HG03280 (cell line): ENCODE measurements around the gene RNFT2.
A peak's percentile ranks its signal among the peaks of the same experiment; 100 is the strongest.

Source experiments
- ATAC-seq: cut with Tn5 transposase; IDR thresholded peaks from one replicate; pipeline ENCODE4 v1.9.1; 2021; ENCODE audit warnings: mild to moderate bottlenecking, moderate library complexity; ENCODE audit not compliant: unreplicated experiment

The RNFT2 gene

GRCh38 chr12:116737774-116738657 lies at the start of gene RNFT2, which contains the start of gene SPRING1:
Gene RNFT2 (plus strand): TSS chr12:116738315. CDS start chr12:116740498, 2,183 bp downstream.
Gene SPRING1 (minus strand): TSS chr12:116738069. CDS start chr12:116737900, 169 bp downstream.
- ATAC-seq, result peak; percentile 98

DNA sequence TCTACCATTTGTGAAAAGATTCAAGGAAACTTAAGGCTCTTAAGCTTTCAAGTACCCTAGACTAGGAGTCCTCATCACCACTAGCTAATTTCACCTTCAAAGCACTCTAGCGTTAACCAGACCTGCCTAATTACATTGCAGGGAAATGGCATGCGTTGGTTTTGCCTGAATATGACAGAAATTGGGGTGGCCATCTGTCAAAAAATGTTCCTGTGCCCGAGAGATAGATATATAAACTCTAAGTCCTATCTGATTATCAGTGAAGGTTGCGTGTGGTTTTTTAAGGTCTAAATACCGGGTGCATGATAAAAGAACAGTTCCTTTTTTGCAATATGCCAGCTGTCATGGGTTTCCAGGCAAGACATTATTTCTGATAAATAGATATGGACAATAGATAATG lies 48.6 kb upstream of the RNFT2 start:
- ATAC-seq, result no peak

- ATAC-seq, result no peak
Observed at GRCh38 chr12:116689979-116690744, 48.0 kb upstream of the RNFT2 start.

- no peak for ATAC-seq
Observed at GRCh38 chr12:116691205-116691604, 46.9 kb upstream of the RNFT2 start.

GRCh38 chr12:116691636-116692035 lies 46.5 kb upstream of the RNFT2 start:
- ATAC-seq, result no peak

GRCh38 chr12:116692605-116693004 lies 45.5 kb upstream of the RNFT2 start:
- no peak for ATAC-seq

- ATAC-seq, result no peak
Observed at GRCh38 chr12:116693286-116694227, 44.6 kb upstream of the RNFT2 start.

GRCh38 chr12:116694653-116695463 lies 43.3 kb upstream of the RNFT2 start:
- ATAC-seq, result no peak

DNA sequence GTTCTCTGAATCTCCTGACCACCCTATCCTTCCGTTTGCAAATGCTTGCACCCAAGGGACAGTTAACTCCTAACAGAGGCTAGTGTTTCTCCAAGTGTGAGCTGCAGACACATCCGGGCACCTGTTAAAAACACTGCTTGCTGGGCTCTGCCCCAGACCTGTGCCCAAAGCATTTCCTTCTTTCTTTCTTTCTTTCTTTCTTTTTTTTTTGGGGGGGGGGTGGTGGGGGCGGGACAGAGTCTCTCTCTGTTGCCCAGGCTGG lies 42.7 kb upstream of the RNFT2 start:
- ATAC-seq, result no peak

DNA sequence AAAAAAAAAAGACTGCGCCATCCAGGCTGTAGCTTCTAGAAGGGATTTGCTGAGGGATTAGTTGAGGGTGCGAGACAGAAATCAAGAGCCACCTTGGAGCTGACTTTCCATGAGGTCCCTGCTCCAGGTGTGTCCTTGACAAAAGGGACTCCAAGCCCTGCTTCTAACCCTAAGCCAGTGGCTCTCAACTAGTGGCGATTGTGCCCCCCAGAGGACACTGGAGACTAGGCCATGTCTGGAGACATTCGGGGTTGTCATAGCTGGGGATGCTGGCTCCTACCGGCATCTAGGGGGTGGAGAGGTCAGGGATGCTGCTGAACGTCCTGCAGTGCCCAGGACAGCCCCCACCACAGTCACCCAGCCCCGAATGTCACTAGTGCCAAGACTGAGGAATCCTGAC lies 40.8 kb upstream of the RNFT2 start:
- ATAC-seq, result no peak

- ATAC-seq, result no peak
Observed at GRCh38 chr12:116697716-116698115, 40.4 kb upstream of the RNFT2 start.

DNA sequence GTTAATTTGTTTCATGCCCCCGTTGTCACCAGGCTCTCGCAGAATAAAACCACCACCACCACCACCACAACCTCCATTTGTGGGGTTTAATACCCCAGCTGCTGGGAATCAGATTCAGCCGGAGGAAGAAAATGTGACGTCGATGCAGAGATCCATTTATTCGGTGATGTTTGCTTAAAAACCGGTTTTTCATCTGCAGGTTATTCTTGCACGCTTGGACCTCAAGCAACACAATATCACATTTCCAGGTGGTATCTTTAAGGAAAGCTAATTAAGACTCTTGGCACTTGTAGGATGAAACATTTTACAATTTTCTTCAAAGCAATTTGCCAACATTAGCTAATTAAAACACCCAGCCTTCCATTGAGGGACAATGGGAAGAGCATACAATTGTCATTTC lies 40.0 kb upstream of the RNFT2 start:
- no peak for ATAC-seq

DNA sequence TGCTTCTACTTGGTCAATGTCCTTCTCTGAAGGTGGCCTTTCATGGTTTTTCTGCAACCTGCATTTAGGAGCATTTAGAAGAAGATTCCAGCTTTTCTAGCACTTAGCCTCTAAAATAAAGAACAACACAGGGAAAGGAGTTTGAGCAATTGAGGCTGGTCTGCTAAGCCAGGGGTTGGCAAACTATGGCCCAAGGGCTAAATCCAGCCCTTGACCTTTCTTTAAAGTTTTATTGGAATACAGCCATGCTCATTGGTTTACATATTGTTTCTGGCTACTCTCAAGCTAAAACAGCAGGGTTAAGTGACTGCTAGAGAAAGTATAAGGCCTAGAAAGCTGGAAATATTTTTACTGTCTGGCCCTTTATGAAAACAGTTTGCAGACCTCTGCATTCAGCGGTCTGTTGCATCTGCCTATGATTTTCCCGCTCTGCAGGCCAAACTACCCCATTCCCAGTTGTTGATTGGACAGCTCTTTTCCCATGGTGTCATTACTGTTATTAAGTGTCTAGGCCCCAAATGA lies 39.5 kb upstream of the RNFT2 start:
- ATAC-seq, result no peak

DNA sequence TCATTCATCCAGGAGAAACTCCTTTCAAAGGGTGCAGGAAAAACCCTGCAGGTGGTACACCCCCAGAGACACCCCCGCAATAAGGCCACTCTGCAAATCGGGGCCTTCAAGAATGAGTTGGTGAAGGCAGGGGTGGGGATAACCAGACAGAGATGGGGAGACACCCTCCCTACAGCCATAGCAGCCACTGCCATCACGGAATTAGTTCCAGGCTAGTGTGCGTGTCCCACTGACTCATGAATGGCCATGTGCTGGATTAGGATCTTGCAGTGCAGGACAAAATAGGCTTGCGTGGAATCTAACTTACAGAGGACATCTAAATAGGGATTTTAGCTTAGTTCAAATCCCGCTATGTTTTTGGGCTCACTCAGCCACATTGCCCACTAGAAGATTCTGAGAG lies 38.0 kb upstream of the RNFT2 start:
- ATAC-seq, result no peak

GRCh38 chr12:116701432-116701831 lies 36.7 kb upstream of the RNFT2 start:
- ATAC-seq, result no peak

DNA sequence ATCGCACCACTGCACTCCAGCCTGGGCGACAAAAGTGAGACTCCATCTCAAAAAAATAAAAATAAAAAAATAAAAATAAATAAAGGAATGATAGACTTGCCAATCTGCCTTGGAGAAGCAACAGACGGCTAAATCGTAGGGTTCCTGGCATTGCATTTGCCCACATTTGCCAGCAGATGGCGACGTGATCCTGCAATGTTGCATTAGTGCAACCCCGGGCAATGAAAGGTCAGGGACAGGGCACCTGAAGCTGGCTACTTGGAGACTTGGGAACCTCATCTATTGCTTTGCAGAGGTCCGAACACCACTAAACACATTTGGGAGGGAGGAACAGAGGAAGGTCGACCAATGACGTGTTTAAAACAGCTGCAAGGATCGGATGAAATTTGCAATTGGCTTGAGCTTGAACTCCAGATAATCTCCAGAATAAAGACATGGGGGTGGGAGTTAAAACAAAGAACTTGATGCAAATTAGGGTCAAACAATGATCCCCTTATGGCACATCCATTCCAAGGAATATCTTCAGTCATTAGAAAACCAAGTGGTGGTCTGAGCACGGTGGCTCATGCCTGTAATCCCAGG lies 34.8 kb upstream of the RNFT2 start:
- ATAC-seq, result peak; percentile 51

DNA sequence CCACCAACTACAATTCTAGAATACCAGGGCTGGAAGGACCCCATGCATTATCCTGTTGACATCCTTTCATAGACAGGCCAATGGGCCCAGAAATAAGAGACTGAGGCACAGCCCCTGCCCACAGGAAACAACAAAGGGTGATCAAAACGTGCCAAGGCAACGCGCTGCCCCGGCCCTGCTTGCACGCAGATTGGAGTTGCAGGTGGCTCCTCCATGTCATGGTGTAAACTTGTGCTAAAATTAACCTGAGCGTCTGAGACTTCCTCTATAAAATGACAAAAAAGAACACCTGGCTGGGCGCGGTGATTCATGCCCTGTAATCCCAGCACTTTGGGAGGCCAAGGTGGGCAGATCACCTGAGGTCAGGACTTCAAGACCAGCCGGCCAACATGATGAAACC lies 30.4 kb upstream of the RNFT2 start:
- ATAC-seq, result no peak

DNA sequence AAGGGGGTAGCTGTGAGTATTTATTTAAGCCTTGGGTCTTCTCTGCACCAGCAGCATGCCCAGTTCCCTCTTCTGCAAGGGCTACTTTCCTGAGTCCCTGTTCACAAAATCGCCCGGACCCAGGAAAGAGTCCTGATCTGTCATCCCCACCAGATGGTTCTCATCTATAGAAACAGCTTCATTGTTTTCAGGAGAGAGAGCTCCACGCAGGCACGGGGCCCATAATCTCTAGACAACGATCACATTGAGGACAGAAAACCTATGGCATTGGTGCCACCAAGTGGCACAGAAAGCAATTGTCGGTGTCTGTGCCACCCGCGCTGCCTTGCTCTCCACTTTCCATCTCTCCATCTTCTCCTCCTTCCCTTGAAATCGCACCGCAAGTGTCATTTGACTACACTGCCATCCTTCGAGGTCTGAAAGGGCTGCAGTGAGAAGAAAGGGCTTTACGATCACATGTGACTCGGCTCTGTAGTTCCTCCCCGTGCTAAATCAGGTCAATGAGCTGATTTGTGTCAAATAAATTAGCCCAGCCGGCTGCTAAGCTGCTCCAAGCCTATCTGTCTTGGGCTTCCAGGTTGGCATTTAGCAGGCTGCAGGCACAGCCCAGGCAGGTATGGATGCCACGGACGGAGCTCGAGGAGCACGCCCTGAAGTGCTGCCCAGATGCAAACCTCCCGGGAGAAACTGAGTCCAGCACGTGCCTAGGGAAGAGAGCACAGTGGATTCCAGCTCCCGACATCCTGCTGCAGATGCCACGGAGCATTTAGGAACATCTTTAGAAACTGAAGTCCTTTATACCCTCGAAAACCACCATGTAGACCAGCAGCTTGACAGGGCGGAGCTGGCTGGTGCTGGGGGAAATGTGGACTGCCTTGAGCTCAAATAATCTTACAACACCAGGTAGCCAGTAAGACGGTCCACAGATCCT lies 29.0 kb upstream of the RNFT2 start:
- no peak for ATAC-seq

DNA sequence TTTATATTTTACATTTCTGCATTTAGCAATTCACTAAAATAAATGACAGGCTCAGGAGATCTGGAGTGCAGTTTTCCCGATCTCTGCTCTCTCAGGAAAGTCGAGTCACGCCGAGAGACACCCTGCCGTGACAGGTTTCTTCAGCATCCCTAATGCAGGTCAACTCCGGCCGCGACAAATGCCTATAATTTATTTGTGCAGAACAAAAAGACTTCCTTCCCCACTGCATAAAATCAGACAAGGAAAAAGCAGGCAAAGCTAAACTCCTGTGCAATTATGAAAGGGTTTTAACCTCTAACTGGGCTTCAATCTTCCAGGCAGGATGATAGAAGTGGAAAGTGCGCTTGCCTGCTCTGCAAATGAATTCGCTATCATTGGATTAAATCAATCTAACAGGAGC lies 28.3 kb upstream of the RNFT2 start:
- no peak for ATAC-seq
